HG03469 (cell line): Measurements from ENCODE around the gene LDLRAD4.

ENCODE experiments used
- ATAC-seq: cut with Tn5 transposase; IDR thresholded peaks from one replicate; pipeline ENCODE4 v1.9.1; 2021; ENCODE audit warnings: mild to moderate bottlenecking, moderate library complexity, moderate number of reproducible peaks; ENCODE audit not compliant: unreplicated experiment

LDLRAD4 gene

DNA sequence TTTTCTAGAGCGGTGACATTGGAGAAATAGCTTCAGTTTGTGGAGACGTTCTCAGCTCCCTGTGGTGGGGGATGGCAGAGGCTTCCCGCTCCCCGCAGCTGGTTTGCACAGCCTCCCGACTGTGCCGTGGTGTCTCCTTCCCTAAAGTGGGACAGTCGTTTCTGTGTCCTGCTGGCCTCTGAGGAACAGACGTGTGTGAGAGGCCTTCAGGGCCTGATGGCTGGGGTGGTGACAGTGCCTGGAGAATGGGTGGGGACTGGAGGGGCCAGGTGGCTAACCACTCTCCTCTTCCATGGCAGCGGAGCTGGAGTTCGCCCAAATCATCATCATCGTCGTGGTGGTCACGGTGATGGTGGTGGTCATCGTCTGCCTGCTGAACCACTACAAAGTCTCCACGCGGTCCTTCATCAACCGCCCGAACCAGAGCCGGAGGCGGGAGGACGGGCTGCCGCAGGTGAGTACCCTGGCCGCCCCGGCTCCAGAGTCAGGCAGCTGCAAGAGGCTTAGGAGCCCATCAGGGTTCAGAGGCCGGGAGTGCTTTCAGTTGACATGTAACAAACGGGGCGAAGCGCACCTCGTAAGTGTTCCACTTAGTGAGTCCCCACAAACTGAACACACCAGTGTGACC is 402.4 kb downstream of the LDLRAD4 start:
- ATAC-seq: no peak

DNA sequence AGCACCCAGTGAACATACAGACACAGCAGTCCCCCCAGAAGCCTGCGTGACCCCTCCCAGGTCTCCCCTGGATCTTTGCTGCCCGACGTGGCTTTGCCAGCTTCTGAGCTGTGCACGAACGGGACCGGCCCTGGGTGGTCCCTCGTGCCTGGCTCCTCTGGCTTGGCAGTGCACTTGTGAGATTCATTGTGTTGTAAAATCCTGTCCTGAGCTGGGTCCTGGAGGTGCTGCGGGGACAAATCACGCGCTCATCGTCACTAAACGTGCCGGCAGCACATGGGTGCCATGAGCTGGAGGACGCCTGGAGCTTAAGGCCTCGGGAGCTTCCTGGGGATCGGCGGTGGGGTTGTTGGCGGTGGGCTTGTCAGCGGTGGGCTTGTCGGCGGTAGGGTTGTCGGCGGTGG is 402.9 kb downstream of the LDLRAD4 start:
- ATAC-seq: no peak

DNA sequence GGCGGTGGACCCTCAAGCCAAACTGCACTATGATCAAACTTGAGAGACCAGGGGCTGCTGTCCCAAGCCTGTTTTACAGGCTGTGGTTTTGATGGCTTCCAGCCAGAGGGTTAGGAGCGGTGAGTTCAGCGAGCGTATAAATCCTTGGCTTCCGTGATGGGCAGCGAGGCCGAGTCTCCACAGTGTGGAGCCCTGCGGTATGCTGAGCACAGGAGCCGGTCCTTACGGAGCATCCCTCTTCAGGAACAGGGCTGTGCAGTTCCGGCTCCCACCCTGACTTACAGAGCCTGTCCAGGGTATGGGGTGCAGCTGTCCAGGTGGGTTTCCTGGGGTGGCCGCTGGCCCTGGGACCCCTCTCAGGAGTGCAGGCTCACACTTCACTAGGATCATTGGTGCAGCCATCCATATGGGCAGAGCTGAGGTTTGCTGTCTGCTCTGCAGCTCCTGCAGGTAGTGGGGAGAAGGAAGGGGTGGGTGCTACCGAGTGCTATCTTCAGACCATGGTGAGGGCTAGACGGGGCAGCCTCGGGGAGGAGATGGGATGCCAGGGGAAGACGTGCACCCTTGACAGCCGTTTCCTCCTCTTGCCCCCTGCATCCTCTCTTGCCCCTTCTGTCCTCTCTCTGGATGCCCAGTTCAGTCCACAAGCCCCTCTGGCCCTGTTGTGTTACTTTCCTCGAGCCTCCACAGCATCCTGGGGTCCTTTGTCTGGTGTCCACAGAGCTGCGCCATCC is 403.5 kb downstream of the LDLRAD4 start:
- no peak for ATAC-seq

DNA sequence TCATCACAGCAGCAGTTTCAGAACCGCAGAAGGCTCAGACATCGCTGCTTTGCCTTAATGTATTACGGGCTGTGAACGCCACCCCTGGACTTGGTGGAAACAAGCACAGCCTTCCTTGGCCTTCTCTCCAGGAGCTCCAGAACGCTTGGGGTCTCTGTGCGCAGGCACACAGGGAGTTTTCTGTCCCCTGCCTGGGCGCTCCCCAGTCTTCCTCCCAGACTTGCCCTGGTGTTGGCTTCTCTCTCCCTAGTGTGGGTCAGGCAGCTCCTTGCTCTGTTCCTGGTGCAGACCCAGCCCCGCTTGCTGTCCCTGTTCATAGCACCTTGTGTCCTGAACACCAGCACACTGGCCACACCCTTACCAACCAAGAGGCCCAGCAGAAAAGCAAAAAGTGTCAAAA is 404.2 kb downstream of the LDLRAD4 start:
- ATAC-seq: no peak

DNA sequence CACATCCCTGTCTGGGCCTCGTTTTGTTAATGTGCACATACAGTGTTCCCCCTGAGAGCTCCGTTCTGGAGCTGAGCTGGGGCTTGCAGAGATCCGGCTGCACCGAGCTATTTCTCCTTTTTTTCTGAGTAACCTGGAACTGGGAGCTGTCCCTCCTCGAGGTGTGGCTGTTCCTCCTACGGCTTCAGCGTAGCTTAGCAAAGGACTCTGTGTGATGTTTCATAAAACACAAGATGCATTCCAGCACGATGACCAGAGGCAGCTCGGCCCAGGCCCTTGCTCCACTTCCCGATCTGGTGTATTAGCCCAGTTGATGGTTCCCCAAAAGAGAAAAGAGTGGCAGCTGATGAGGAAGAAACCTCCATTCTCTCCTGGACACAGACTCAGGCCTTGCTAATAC is 404.8 kb downstream of the LDLRAD4 start:
- ATAC-seq: no peak

DNA sequence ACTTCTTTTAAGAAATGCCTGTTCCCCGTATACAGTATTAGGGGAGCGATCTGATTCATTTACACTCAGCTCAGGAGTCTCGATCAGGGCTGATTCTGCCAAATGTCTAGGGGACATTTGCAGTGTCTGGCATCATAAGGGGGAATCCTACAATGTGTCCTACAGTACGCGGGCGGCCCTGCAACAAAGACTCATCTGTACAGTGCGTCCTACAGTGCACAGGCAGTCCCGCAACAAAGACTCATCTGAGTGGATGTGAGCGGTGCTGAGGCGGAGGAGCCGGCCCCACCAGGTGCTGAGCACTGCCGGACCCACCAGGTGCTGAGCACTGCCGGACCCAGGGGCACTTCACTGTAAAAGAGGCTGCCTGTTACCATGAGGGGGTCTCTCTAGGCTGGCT is 405.3 kb downstream of the LDLRAD4 start:
- ATAC-seq: no peak

DNA sequence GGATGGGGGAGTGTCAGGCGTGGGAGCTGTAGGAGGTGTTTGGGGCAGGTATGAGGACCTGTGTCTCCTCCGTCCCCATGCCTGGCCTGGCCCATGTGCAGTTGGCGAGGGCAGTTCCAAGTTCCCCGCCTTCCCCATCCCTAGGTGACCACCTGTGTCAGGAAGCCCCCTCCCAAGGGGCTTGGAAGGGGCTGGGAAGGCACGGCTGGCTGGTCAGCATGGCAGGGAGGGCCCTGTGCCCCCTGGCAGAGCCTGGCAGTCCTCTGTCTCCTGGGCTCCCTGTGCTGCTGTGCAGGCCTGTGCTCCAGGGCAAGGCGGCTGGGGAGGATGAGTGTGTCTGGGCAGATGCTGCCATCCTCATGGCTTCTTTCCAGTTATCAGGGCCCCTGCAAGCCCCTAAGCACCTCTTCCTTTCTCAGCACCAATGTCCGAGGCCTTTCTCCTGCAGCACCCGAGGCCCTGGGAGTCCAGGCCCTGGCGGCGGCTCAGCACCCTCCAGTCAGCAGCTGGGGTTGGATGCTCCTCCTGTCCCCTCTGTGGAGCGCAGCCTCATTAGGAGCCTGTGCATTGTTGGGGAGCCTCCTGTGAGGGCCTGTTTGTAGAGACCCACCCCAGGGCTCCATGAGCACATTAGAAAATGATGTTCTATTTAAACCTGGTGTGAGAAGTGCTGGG is 406.1 kb downstream of the LDLRAD4 start:
- ATAC-seq: no peak

DNA sequence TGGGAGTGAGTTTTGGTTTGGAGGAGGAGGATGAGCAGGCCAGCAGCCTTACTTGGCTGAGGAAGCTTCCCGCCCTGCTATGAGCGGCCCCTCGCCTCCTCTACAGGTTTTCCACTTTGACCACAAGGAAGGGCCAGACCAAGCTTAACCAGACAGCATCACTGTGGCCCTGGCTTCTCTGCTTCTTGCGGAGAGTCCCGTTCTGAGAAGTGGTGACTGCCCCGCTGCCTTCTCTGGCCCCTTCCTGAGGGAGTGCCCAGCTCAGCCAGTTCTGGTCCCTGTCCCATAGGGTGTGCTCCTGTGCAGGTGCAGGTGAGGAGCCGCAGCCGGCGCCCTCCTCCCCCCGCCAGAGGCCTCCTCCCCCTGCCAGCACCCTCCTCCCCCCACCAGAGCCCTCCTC is 406.8 kb downstream of the LDLRAD4 start:
- ATAC-seq: no peak

DNA sequence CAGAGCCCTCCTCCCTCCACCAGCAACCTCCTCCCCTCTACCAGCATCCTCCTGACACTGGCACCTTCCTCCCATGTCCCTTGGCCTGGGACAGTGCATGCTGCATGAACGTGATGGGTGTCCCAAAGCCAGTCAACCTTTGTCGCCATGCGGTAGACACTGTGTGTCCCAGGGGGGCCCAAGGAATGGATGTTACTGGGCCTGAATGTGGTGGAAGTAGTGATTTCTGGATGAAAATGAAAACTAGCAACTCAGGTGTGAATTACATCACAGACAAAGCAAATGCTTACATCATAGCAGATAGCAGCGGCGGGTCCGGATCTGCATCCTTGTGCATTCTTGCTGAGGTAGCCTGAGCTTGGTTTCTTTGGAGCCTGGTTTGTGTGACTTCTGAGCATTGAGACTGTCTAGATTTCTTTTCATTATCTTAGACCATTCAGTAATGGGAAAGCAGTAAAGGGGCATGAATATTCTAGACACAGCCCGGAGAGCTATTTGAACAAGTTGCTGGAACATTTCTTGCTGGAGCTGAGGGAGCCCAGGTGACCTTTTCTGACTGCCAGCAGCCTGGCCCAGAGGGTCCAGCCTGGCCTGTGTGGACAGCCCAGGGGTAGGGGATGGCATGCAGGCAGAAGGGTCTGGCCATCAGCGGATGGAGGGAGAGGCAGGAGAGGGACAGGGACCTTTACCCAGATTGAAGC is 407.4 kb downstream of the LDLRAD4 start:
- no peak for ATAC-seq

DNA sequence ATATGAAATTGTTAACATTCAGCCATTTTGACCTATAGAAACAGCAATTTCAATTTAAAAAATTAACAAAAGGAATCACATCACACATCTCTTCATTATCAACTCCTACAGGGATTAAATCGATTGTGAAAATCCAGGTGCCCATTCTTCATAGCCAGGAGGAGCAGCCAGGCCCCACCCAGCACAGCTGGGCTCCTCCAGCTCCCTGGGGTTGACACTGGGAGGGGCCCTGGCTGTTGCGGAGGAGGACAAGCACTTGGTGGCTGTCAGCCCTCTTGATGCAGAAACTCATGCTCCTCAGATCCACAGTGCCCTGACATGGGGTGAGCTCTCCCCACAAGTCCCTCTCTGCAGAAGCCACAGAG is 408.0 kb downstream of the LDLRAD4 start:
- ATAC-seq: no peak

DNA sequence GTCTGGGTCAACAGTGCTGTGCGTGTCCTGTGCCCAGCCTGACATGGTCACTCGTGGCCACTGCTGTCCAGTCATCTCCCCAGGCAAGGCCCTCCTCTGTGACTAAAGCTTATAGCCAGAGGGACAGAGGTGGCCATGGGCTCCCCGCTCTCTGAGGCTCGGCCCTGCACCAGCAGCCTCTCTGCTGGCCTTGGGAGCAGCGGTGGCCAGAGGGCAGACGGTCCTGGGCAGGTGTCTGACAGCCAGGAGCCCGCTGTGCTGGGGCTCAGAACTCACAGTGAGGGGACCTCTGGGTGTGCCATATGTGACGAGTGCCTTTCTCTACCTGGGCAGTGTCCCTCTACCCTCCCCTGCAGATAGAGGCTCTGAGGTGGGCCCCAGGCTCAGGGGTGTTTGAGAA is 409.1 kb downstream of the LDLRAD4 start:
- no peak for ATAC-seq

DNA sequence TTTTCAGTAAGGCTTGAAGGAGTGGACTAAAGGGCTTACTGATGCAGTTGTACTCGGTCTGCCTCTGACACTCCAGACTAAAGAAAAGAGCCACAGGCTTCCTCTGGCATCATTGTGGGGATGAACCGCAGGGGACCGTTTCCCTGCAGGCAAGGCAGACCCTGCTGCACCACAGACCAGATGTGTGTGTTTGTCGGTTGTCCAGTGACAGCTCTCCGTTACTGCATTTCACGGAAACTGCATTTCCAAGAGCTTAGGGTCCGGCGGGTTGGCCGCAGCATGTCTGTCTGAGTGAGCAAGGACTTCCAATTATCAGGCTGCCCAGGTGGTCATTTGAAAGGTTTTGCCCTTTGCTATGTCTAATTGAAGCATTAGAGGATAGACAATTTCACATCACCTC is 409.7 kb downstream of the LDLRAD4 start:
- ATAC-seq: no peak

DNA sequence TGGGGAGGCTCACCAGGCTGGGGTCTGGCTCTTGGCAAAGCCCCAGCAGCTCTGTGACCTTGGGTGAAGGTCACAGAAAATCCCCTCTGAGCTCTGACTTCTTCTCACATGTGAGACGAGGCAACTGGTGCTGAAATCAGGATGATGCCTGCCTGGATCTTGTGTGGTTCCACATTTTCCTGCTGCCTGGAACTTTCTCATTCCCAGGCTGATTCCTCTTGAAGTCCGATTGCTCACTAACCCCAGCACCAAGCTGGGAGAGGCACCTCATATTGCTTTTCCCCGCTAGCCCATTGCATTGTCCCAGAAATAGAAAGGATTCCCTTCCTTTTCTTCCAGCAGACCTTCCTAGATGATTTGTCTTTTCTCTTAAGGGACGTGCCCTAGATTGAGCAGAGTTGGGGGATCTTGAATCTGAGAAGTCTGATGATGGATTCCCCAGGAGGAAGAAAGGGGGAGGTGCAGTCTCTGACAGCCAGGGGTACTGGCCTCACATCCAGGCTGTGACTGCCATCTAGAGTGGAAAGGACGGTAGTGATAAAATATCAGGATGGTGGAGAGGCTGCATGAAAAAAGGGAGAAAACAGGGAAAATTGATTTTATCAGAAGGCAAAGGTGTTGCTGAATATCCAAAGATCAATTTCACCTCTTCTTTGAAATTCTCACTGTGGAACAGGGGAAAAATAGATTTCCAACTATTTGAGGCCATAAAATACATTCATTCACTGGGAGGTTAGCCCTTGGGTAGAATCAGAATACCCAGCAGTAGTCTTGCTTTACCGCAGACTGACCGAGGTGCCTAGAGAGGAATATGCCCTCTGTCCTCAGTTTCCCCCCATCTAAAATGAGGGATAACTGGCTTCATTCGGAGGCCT is 411.5 kb downstream of the LDLRAD4 start:
- ATAC-seq: peak; percentile 70

DNA sequence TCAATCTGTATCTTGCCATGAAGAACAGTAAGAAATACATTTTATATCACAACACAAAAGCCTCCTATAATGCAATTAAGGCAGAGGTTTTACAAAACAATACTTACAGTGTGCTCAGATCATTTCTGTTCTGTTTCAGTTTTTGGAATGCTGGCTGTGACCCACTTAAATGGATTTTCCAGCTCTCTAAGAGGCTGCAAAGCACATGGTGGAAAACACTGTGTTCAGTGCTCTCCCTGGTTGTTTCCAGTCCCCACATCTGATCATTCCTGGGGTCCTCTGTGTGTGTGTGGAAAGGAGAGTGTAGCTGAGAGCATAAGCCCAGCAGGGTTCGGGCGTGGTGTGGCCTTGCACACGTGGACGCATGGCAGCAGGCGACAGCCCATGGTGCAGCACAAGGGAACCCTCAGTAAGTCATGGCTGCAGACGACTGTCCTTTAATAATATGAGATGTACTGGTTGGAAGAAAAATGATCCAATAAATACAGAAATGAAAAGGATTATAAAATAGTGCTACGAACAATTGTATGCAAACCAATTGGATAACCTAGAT is 412.2 kb downstream of the LDLRAD4 start:
- ATAC-seq: no peak

DNA sequence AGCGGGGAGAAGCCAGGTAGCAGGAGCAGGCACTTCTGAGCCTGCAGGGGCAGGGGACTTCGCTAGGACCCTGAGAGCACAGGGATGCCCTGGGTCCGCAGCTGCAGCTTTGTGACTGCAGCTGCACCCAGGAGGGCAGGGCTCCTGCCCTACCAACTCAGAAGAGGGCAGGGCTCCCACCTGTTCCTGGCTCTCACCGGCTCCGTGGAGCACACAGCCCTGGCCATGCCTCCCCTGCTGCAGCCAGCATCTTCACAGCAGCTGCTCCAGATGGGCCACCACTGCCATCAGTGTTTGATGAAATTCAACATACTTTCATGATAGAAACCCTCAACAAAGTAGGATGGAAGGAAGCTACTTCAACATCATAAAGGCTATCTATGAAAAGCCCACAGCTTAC is 415.1 kb downstream of the LDLRAD4 start:
- no peak for ATAC-seq

DNA sequence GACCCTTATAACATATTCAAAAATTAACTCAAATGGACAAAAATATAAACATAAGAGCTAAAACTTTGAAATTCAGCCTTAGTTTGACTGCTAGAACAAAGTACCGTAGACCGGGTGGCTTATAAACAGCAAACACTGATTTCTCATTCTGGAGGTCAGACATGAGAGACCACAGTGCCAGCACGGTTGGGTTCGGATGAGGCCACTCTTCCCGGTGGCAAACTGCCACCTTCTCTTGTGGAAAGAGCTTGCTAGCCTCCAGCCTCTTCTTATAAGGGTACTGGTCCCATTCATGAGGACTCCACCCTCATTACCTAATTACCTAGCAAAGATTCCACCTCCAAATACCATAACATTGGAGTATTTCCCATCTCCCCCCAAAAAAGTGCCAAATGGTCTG is 416.5 kb downstream of the LDLRAD4 start:
- no peak for ATAC-seq

DNA sequence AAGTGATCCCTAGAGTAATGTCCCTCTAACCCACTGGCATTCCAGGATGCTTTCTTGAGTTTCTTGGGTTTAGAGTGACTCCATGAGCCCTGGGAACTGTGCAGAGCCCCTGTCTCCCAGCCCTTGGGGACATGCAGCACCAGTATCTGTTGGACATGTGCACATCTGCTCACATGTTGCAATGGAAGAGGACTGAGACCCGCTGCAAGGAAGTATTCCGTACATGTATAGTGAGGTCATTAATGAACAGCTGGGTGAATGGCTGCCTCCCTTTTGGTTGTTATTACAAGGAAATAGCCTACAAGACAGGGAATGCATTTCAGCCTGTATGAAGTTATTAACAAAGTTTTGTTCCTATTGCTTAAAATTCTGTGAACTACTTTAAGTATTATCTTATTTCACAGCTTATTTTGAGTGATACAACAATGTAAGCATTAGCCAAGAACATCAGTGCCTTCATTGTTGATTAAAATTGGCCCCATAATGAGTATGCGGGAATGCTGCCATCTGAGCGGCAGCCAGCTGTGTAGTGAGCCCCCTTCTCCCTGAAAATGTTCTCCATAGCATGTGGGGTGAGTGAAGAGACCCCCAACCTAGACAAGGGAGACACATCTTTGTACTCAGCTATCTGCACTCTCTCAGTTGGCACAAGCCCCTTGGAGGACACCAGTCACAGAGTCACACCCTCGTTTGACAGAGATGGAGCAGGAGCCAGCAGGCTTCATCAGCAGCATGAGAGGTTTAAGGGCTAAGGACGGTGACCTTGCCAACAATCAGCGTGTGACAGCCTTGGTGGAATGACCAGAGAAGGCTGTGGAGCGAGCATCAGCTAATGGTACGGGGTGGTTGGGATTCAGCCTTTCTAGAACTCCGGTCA is 420.4 kb downstream of the LDLRAD4 start:
- no peak for ATAC-seq

DNA sequence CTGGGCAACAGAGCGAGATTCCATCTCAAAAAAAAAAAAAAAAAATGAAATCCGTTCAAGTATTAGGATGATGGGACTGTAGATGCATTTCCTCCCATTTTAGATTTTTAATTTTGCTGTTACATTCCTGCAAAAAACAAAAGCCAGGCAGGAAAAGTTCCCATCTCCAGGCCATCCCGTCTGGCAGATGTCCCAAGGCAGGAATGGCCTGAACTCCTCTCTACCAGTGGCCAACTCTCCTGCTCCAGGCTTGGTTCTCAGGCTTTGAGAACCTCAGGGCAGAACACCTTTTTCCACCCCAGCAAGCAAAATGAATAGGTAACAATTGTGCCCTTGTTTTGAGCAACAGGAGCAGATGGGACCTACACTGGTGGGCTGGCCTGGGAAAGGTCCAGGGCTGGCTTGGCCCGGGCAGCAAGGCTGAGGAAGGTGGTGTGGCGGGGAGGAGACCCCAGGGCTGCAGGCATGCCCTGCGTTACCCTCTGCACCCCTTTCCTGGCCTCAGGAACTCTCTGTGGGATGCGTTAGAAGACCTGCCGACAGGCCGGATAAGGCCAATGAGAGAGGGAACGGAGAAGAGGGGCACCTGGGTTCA is 421.8 kb downstream of the LDLRAD4 start:
- no peak for ATAC-seq
